ENCODE results near the gene LRRC73.

DNA sequence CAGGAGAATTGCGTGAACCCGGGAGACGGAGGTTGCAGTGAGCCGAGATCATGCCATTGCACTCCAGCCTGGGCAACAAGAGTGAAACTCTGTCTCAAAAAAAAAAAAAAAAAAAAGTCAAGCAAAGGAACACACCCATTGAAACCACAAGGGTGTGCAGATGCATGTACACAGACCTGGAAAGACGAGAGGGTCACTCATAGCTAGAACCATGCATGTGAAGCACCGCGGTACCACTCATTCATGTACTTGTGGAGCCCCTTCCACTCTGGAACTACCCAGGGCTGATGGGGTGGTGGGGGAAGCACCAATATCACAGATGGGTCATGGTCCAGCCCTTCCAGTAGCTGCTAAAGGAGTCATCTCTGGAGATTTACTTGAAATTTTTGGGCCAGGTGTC, 40.2 kb downstream of the LRRC73 start:
- TF ChIP-seq CTCF (IDR thresholded peaks at IDR 0.05), result no peak
- no peak for TF ChIP-seq POLR2AphosphoS5 (IDR thresholded peaks at IDR 0.05)

All from breast epithelium (tissue), 3 donors.